ENCODE results near the gene ERVW-1.

- TF ChIP-seq CTCF (IDR thresholded peaks at IDR 0.05): no peak
- TF ChIP-seq POLR2A (IDR thresholded peaks at IDR 0.05): no peak
These were observed 35.6 kb upstream of the ERVW-1 start for GRCh38 chr7:92513167-92513902.
